Measurements from ENCODE around the gene ANKRD23. TPM values are rescaled to one million over a fixed set of nuclear protein-coding genes. Genes with fewer than 3 reads are reported as not detected.
"Not testable (repeated sequence)": the region's sequence is repeated elsewhere in the genome, so short reads cannot be mapped to it uniquely, and the experiment has no call there.

Gene ANKRD23
- 0.86 TPM for polyA plus RNA-seq (2013, experiment 1 of 2)
- 1.7 TPM for polyA plus RNA-seq (2013, experiment 2 of 2)

- Histone ChIP-seq H3K56ac (ENCODE audit: low read length) (no peak within 1 kb of the TSS), H3K18ac (ENCODE audit: low read length) (no peak within 1 kb of the TSS), H4K8ac (ENCODE audit: low read depth, low read length) (no peak within 1 kb of the TSS), H3K27me3 (ENCODE audit: insufficient read depth, low read length, poor library complexity) (no peaks in the 10 kb centered on the region), H3K23ac (ENCODE audit: low read length) (no peak within 1 kb of the TSS), H3K4me1 (ENCODE audit: control insufficient read depth, low read depth, low read length) (no peaks in the 10 kb centered on the region), H3K79me1 (ENCODE audit: low read length) (no peaks in the 10 kb centered on the region), H3K4me3 (ENCODE audit: low read length) (no peak within 1 kb of the TSS), H2BK5ac (ENCODE audit: low read length) (no peak within 1 kb of the TSS), H2AK5ac (ENCODE audit: low read length) (no peak within 1 kb of the TSS), H3K27ac (ENCODE audit: low read depth, low read length) (no peak within 1 kb of the TSS), H2BK120ac (ENCODE audit: low read depth, low read length) (no peak within 1 kb of the TSS), H3K4me2 (ENCODE audit: low read length) (no peak within 1 kb of the TSS), H4K5ac (ENCODE audit: low read length) (no peak within 1 kb of the TSS), H2BK15ac (replicated peaks; ENCODE audit: low read depth) (no peak within 1 kb of the TSS), H3K4ac (ENCODE audit: low read depth, low read length) (no peak within 1 kb of the TSS), H3K9ac (ENCODE audit: low read length) (no peak within 1 kb of the TSS), H3K36me3 (ENCODE audit: control insufficient read depth, insufficient read depth, low read length) (peaks cover 2% of the 10 kb centered on the region), H3K79me2 (ENCODE audit: control insufficient read depth, insufficient read depth, low read length) (no peaks in the 10 kb centered on the region)
- no CpG with 5 or more reads among the region's 14 CpGs for WGBS (ENCODE audit: extremely low coverage, insufficient coverage, low lambda C conversion rate)
- DNase-seq = no peak
These were observed at the start of gene ANKRD23 for GRCh38 chr2:96843538-96844268. Gene ANKRD23, minus strand, starts transcription at chr2:96844021. Its CDS starts 29 bp downstream, at chr2:96843992.

- Histone ChIP-seq H3K27ac (ENCODE audit: low read depth, low read length) (peak overlapping the region; percentile 68), H3K18ac (ENCODE audit: low read length) (peak overlapping the region; percentile 93), H3K9ac (ENCODE audit: low read length) (peak overlapping the region; percentile 59), H3K36me3 (ENCODE audit: control insufficient read depth, insufficient read depth, low read length) (no peaks in the 10 kb centered on the region), H4K5ac (ENCODE audit: low read length) (no peak overlapping the region), H3K4ac (ENCODE audit: low read depth, low read length) (peak overlapping the region; percentile 94), H2BK5ac (ENCODE audit: low read length) (peak overlapping the region; percentile 98), H3K79me1 (ENCODE audit: low read length) (no peaks in the 10 kb centered on the region), H3K27me3 (ENCODE audit: insufficient read depth, low read length, poor library complexity) (no peaks in the 10 kb centered on the region), H3K4me1 (ENCODE audit: control insufficient read depth, low read depth, low read length) (peaks cover 12% of the 10 kb centered on the region), H2AK5ac (ENCODE audit: low read length) (peak overlapping the region; percentile 87), H2BK120ac (ENCODE audit: low read depth, low read length) (peak overlapping the region; percentile 9), H4K8ac (ENCODE audit: low read depth, low read length) (peak overlapping the region; percentile 17), H3K4me2 (ENCODE audit: low read length) (no peak overlapping the region), H2BK15ac (replicated peaks; ENCODE audit: low read depth) (peak overlapping the region; percentile 5), H3K4me3 (ENCODE audit: low read length) (no peak overlapping the region), H3K56ac (ENCODE audit: low read length) (peak overlapping the region; percentile 91), H3K23ac (ENCODE audit: low read length) (peak overlapping the region; percentile 67), H3K79me2 (ENCODE audit: control insufficient read depth, insufficient read depth, low read length) (no peaks in the 10 kb centered on the region)
- peak; percentile 93 for DNase-seq
- no CpG with 5 or more reads among the region's 11 CpGs for WGBS (ENCODE audit: extremely low coverage, insufficient coverage, low lambda C conversion rate)
These were observed 47.9 kb upstream of the ANKRD23 start for GRCh38 chr2:96891591-96892333.

- Histone ChIP-seq H3K9ac (ENCODE audit: low read length) (peak overlapping the region; percentile 59), H2BK120ac (ENCODE audit: low read depth, low read length) (peak overlapping the region; percentile 2), H3K27me3 (ENCODE audit: insufficient read depth, low read length, poor library complexity) (no peaks in the 10 kb centered on the region), H3K79me1 (ENCODE audit: low read length) (no peaks in the 10 kb centered on the region), H4K8ac (ENCODE audit: low read depth, low read length) (no peak overlapping the region), H3K18ac (ENCODE audit: low read length) (peak overlapping the region; percentile 8), H3K4me1 (ENCODE audit: control insufficient read depth, low read depth, low read length) (peaks cover 15% of the 10 kb centered on the region), H3K4me3 (ENCODE audit: low read length) (no peak overlapping the region), H3K4me2 (ENCODE audit: low read length) (no peak overlapping the region), H3K27ac (ENCODE audit: low read depth, low read length) (peak overlapping the region; percentile 68), H3K36me3 (ENCODE audit: control insufficient read depth, insufficient read depth, low read length) (no peaks in the 10 kb centered on the region), H2BK15ac (replicated peaks; ENCODE audit: low read depth) (no peak overlapping the region), H4K5ac (ENCODE audit: low read length) (no peak overlapping the region), H2BK5ac (ENCODE audit: low read length) (peak overlapping the region; percentile 98), H3K4ac (ENCODE audit: low read depth, low read length) (no peak overlapping the region), H3K56ac (ENCODE audit: low read length) (peak overlapping the region; percentile 91), H3K79me2 (ENCODE audit: control insufficient read depth, insufficient read depth, low read length) (no peaks in the 10 kb centered on the region), H2AK5ac (ENCODE audit: low read length) (no peak overlapping the region), H3K23ac (ENCODE audit: low read length) (no peak overlapping the region)
- DNase-seq = peak; percentile 58
- WGBS (ENCODE audit: extremely low coverage, insufficient coverage, low lambda C conversion rate) = no CpG with 5 or more reads among the region's 6 CpGs
These were observed 47.0 kb upstream of the ANKRD23 start for GRCh38 chr2:96890726-96891385.

GRCh38 chr2:96890252-96890651 lies 46.4 kb upstream of the ANKRD23 start:
- Histone ChIP-seq H3K4me2 (ENCODE audit: low read length) (no peak overlapping the region), H3K27me3 (ENCODE audit: insufficient read depth, low read length, poor library complexity) (no peaks in the 10 kb centered on the region), H3K4me3 (ENCODE audit: low read length) (no peak overlapping the region), H3K79me1 (ENCODE audit: low read length) (no peaks in the 10 kb centered on the region), H2BK120ac (ENCODE audit: low read depth, low read length) (no peak overlapping the region), H3K36me3 (ENCODE audit: control insufficient read depth, insufficient read depth, low read length) (no peaks in the 10 kb centered on the region), H3K4me1 (ENCODE audit: control insufficient read depth, low read depth, low read length) (peaks cover 15% of the 10 kb centered on the region), H3K27ac (ENCODE audit: low read depth, low read length) (no peak overlapping the region), H3K4ac (ENCODE audit: low read depth, low read length) (no peak overlapping the region), H2BK5ac (ENCODE audit: low read length) (no peak overlapping the region), H3K23ac (ENCODE audit: low read length) (no peak overlapping the region), H4K8ac (ENCODE audit: low read depth, low read length) (no peak overlapping the region), H4K5ac (ENCODE audit: low read length) (no peak overlapping the region), H3K9ac (ENCODE audit: low read length) (no peak overlapping the region), H3K56ac (ENCODE audit: low read length) (no peak overlapping the region), H2AK5ac (ENCODE audit: low read length) (no peak overlapping the region), H3K18ac (ENCODE audit: low read length) (no peak overlapping the region), H2BK15ac (replicated peaks; ENCODE audit: low read depth) (no peak overlapping the region), H3K79me2 (ENCODE audit: control insufficient read depth, insufficient read depth, low read length) (no peaks in the 10 kb centered on the region)
- DNase-seq = no peak
- no CpG with 5 or more reads among the region's 7 CpGs for WGBS (ENCODE audit: extremely low coverage, insufficient coverage, low lambda C conversion rate)

- H3K18ac ChIP-seq (ENCODE audit: low read length); H2BK5ac ChIP-seq (ENCODE audit: low read length); H3K56ac ChIP-seq (ENCODE audit: low read length); H2BK15ac ChIP-seq (replicated peaks; ENCODE audit: low read depth); H3K4me2 ChIP-seq (ENCODE audit: low read length); H3K27me3 ChIP-seq (ENCODE audit: insufficient read depth, low read length, poor library complexity); H3K4ac ChIP-seq (ENCODE audit: low read depth, low read length); H3K4me3 ChIP-seq (ENCODE audit: low read length); H4K8ac ChIP-seq (ENCODE audit: low read depth, low read length); H3K23ac ChIP-seq (ENCODE audit: low read length); H3K27ac ChIP-seq (ENCODE audit: low read depth, low read length); H4K5ac ChIP-seq (ENCODE audit: low read length); H3K9ac ChIP-seq (ENCODE audit: low read length); DNase-seq; H3K79me2 ChIP-seq (ENCODE audit: control insufficient read depth, insufficient read depth, low read length); H2BK120ac ChIP-seq (ENCODE audit: low read depth, low read length); H3K36me3 ChIP-seq (ENCODE audit: control insufficient read depth, insufficient read depth, low read length); H3K79me1 ChIP-seq (ENCODE audit: low read length); H2AK5ac ChIP-seq (ENCODE audit: low read length): not testable (repeated sequence)
- H3K4me1 ChIP-seq (ENCODE audit: control insufficient read depth, low read depth, low read length) = peaks cover 15% of the 10 kb centered on the region
- WGBS (ENCODE audit: extremely low coverage, insufficient coverage, low lambda C conversion rate) = no CpG with 5 or more reads among the region's 5 CpGs
These were observed 45.7 kb upstream of the ANKRD23 start for GRCh38 chr2:96889502-96889901.
